HG03354 (cell line): ENCODE results near the gene TUBA1A.
"Not testable (repeated sequence)": the region's sequence is repeated elsewhere in the genome, so short reads cannot be mapped to it uniquely, and the experiment has no call there.

ENCODE experiments used
- ATAC-seq: cut with Tn5 transposase; IDR thresholded peaks from one replicate; pipeline ENCODE4 v1.9.1; 2021; ENCODE audit warnings: mild to moderate bottlenecking; ENCODE audit not compliant: unreplicated experiment, poor library complexity, severe bottlenecking

TUBA1A gene

GRCh38 chr12:49188916-49189367, at the start of gene TUBA1A:
TUBA1A (minus strand) TSS chr12:49189080; CDS start chr12:49188979, 101 bp downstream.
- ATAC-seq, result peak; percentile 93

- no peak for ATAC-seq
Measured at GRCh38 chr12:49236423-49236822, 47.5 kb upstream of the TUBA1A start.

- peak; percentile 32 for ATAC-seq
Measured at GRCh38 chr12:49233842-49234526, 45.1 kb upstream of the TUBA1A start.

GRCh38 chr12:49232940-49233841, 44.3 kb upstream of the TUBA1A start:
- ATAC-seq, result no peak

GRCh38 chr12:49231878-49232655, 43.2 kb upstream of the TUBA1A start:
- no peak for ATAC-seq

GRCh38 chr12:49230805-49231194, 41.9 kb upstream of the TUBA1A start:
- no peak for ATAC-seq

GRCh38 chr12:49230176-49230804, 41.4 kb upstream of the TUBA1A start:
- no peak for ATAC-seq

GRCh38 chr12:49228653-49229052, 39.8 kb upstream of the TUBA1A start:
- ATAC-seq, result no peak

GRCh38 chr12:49227713-49228112, 38.8 kb upstream of the TUBA1A start:
- no peak for ATAC-seq

GRCh38 chr12:49225576-49226166, 36.8 kb upstream of the TUBA1A start:
- ATAC-seq, result no peak

- ATAC-seq, result no peak
Measured at GRCh38 chr12:49223590-49224369, 34.9 kb upstream of the TUBA1A start.

GRCh38 chr12:49223122-49223521, 34.2 kb upstream of the TUBA1A start:
- ATAC-seq, result no peak

- ATAC-seq, result no peak
Measured at GRCh38 chr12:49220972-49221371, 32.1 kb upstream of the TUBA1A start.

- no peak for ATAC-seq
Measured at GRCh38 chr12:49219417-49220026, 30.6 kb upstream of the TUBA1A start.

- ATAC-seq, result no peak
Measured at GRCh38 chr12:49212572-49212971, 23.7 kb upstream of the TUBA1A start.

- ATAC-seq, result not testable (repeated sequence)
Measured at GRCh38 chr12:49210703-49211102, 21.8 kb upstream of the TUBA1A start.

GRCh38 chr12:49208676-49209075, 19.8 kb upstream of the TUBA1A start:
- no peak for ATAC-seq

GRCh38 chr12:49208146-49208545, 19.3 kb upstream of the TUBA1A start:
- ATAC-seq, result no peak
